Mesothelial cell of epicardium (in vitro differentiated cells): ENCODE data around the gene TACR2. TPM values are rescaled to one million over a fixed set of nuclear protein-coding genes. Genes with fewer than 3 reads are reported as not detected.

ENCODE experiments used
- DNase-seq, 2 experiments: peaks; one replicate each; pipeline ENCODE4 v3.0.0; 2021; ENCODE audit warnings: low spot score in 2 of 2; ENCODE audit not compliant: unreplicated experiment in 2 of 2
- H3K27ac Mint-ChIP-seq: 2 replicates; pipeline ENCODE4 v1.8.0; 2021; ENCODE audit warnings: mixed read lengths
- H3K27me3 Mint-ChIP-seq: 2 replicates; pipeline ENCODE4 v1.8.0; 2021; ENCODE audit warnings: low read depth, mixed read lengths
- H3K36me3 Mint-ChIP-seq: 2 replicates; pipeline ENCODE4 v1.8.0; 2021; ENCODE audit warnings: mixed read lengths
- H3K4me1 Mint-ChIP-seq: 2 replicates; pipeline ENCODE4 v1.8.0; 2021; ENCODE audit warnings: mixed read lengths
- H3K4me3 Mint-ChIP-seq: 2 replicates; pipeline ENCODE4 v1.8.0; 2021; ENCODE audit warnings: mild to moderate bottlenecking, moderate library complexity, mixed read lengths
- H3K9me3 Mint-ChIP-seq: 2 replicates; pipeline ENCODE4 v1.8.0; 2021; ENCODE audit warnings: mixed read lengths
- total RNA-seq: library from RNA; stranded (reverse); gene quantifications from 3 replicates; pipeline ENCODE4 v1.2.1, GENCODE V29; 2021
- TF ChIP-seq, protein P1 (sequence below): fragments of 200-600 bp; sonication (generic); IDR thresholded peaks from one replicate; pipeline ENCODE4 v1.5.0; 2021; ENCODE audit warnings: antibody characterized with exemption; ENCODE audit not compliant: unreplicated experiment

TACR2 gene
- total RNA-seq, 1 donor from 2014 or later, result not detected

DNA sequence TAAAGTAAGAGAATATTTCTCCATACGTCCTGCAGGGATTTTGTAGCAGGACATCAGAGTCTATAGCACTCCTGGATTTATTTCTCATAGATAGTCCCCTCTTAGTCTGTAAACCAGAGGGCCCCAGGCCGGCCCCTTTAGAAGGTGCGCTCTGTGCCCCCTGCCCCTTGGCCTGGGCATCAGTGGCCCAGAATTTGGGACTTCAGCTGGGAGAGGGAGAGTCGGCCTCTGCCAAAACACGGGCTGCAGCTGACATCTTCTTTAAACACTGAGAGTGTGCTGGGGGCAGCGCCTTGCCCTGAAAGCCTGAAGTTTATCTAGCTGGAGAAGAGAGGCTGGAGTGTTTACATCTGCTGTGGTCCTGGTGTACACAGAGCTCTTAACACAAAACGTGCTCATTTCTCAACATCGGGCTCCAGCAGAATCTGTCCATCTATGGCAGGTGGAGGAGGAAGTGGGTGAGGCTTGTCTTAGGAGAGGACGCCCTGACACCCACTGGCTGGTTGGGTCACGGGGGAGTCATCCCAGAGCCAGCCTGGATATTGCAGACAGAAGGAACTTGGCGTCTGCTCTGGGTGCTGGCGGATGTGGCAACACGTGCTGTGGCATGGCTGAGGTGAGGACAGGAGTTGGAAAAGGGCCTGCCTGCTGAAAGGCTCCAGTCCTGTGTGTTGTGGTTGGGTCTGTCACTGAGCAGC is 5.0 kb upstream of the TACR2 start:
- peaks cover 2% of the 10 kb centered on the region for H3K27me3 Mint-ChIP-seq
- DNase-seq, result no peak
- H3K4me1 Mint-ChIP-seq, result peaks cover 6% of the 10 kb centered on the region
- TF ChIP-seq, protein P1, sequence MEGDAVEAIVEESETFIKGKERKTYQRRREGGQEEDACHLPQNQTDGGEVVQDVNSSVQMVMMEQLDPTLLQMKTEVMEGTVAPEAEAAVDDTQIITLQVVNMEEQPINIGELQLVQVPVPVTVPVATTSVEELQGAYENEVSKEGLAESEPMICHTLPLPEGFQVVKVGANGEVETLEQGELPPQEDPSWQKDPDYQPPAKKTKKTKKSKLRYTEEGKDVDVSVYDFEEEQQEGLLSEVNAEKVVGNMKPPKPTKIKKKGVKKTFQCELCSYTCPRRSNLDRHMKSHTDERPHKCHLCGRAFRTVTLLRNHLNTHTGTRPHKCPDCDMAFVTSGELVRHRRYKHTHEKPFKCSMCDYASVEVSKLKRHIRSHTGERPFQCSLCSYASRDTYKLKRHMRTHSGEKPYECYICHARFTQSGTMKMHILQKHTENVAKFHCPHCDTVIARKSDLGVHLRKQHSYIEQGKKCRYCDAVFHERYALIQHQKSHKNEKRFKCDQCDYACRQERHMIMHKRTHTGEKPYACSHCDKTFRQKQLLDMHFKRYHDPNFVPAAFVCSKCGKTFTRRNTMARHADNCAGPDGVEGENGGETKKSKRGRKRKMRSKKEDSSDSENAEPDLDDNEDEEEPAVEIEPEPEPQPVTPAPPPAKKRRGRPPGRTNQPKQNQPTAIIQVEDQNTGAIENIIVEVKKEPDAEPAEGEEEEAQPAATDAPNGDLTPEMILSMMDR, result no peak
- no peaks in the 10 kb centered on the region for H3K36me3 Mint-ChIP-seq
- no peaks in the 10 kb centered on the region for H3K9me3 Mint-ChIP-seq
- no peak overlapping the region for H3K27ac Mint-ChIP-seq
- H3K4me3 Mint-ChIP-seq, result no peak overlapping the region

DNA sequence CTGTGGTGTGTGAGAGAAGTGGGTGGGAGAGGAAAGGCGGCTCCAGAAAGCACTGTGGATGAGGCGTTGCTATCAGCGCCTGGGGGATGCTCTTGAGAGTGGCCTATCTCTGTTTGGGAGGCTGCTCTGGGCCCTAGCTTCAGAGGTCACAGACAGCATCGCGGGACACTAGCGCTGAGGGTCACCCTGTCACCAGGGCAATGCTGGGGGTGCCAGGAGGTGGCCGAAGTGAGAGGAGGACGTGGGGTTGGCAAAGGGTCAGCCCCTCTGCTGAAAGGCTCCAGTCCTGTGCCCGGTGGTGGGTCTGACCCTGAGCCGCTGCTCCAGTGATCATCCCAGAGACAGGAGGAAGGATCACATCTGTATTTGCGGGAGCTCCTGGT is 3.0 kb upstream of the TACR2 start:
- H3K9me3 Mint-ChIP-seq, result no peaks in the 10 kb centered on the region

DNA sequence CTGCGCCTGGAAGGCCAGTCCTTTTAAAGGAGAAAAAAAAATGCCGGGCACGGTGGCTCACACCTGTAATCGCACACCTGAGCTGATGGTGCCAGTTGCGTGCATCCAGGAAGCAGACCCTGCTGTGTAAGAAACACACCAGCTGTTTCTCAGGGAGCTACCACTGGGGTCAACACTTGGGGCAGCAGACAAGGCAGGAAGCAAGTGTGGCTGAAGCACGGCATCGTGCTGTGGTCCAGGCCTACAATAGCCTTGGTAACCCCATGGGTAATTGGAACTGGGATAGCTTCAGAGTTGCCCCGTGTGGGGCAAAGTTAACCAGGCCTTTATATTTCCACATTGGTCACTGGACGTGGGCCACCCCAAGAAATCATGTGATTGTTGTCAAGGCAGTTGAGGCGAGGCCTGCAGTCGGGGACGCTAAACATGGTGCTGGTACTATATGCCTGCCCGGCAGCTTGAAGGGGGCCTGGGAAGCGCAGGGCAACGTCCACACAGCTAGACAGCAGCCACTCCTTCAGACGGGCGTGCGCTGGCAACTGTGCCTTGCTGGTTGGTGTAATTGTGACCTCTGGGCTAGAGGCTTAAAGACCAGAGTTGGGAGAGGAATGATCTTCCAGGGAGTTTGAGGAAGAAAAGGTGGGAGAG is 2.5 kb upstream of the TACR2 start:
- Mint-ChIP-seq H3K27me3 (no peaks in the 10 kb centered on the region), H3K36me3 (no peaks in the 10 kb centered on the region), H3K4me3 (no peak overlapping the region), H3K4me1 (peaks cover 6% of the 10 kb centered on the region), H3K9me3 (no peaks in the 10 kb centered on the region), H3K27ac (no peak overlapping the region)
- TF ChIP-seq, protein P1, result no peak
- no peak for DNase-seq

More for the DNA sequence above, 3.0 kb upstream of the TACR2 start:
- TF ChIP-seq, protein P1, result no peak
- Mint-ChIP-seq H3K4me1 (peaks cover 6% of the 10 kb centered on the region), H3K27me3 (no peaks in the 10 kb centered on the region), H3K27ac (no peak overlapping the region), H3K36me3 (no peaks in the 10 kb centered on the region), H3K4me3 (no peak overlapping the region)
- DNase-seq, result no peak

DNA sequence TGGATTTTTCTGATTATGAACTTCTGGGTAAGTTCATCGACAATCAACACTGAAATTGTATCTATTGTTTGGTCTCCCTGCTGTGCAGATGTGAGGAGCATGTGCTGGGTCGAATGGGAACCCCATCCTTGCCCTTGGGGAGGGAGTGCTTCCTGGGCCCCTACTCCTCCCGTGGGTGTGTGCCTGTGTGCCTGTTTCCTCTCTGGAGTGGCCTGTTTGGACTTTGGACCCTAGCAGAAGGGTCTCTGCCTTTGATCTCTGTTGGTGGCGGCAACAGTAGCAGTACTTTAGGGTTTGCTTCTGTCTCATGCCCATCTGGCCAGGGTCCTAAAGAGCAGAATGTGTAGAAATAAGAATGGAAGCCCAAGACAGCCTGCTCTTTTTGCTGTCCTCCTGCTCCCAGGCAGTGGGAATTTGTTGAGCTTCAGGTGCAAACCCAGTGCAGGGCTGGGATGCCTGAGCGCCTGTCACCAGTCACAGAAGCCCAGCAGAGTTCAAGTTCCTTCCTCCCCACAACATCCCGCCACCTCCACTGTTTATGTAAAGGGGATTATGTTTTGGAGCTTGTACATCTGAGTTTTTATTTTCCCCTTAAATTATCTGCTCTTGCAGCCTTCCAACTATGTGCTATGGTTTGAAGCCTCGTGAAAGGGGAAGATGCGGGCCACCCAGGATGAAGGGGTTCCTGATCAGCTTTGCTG is 1.5 kb upstream of the TACR2 start:
- Mint-ChIP-seq H3K27me3 (no peaks in the 10 kb centered on the region), H3K36me3 (no peaks in the 10 kb centered on the region), H3K9me3 (no peaks in the 10 kb centered on the region), H3K4me1 (peaks cover 6% of the 10 kb centered on the region), H3K27ac (no peak overlapping the region), H3K4me3 (no peak overlapping the region)
- TF ChIP-seq, protein P1, result no peak
- no peak for DNase-seq

DNA sequence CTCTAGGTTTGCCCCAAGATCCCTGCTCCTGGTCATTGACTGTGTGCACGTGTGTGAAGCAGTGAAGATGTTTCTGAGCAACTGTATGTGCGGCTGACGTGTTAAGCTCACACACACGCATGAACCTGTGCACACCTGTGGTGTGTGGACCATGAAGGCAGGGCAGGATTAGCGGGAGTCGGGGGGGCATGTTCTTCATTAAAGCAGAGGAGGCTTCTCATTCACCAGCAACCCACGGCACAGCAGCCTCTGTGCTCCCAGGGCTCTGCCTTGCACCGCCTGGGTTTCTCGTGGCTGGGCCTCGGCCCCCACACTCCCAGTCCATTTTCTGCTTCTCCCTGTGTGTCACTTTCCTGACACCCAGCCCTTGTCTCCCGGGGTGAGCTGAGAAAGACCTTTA is 824 bp upstream of the TACR2 start:
- no peak overlapping the region for H3K27ac Mint-ChIP-seq
- DNase-seq, result no peak
- no peaks in the 10 kb centered on the region for H3K9me3 Mint-ChIP-seq
- H3K36me3 Mint-ChIP-seq, result no peaks in the 10 kb centered on the region
- TF ChIP-seq, protein P1, result no peak
- H3K4me3 Mint-ChIP-seq, result no peak overlapping the region
- H3K4me1 Mint-ChIP-seq, result peaks cover 7% of the 10 kb centered on the region
- H3K27me3 Mint-ChIP-seq, result no peaks in the 10 kb centered on the region
